ENCODE measurements around the gene LDB2. TPM values are rescaled to one million over a fixed set of nuclear protein-coding genes. Genes with fewer than 3 reads are reported as not detected.
"Not testable (repeated sequence)": the region's sequence is repeated elsewhere in the genome, so short reads cannot be mapped to it uniquely, and the experiment has no call there.

Gene LDB2
- total RNA-seq, 4 donors from 2014 or later, result 48.8 to 298 (median 152) TPM

GRCh38 chr4:16524911-16525554 lies 373.4 kb downstream of the LDB2 start:
- TF ChIP-seq CTCF (IDR thresholded peaks at IDR 0.05) (no peak), POLR2A (IDR thresholded peaks at IDR 0.05) (no peak)
- peak; percentile 31 to 37 for DNase-seq
- no peak overlapping the region for H3K4me3 ChIP-seq
- intact Hi-C loops (cut with DNase I; ENCODE audit: low total_unique reads), result no loop called here
- no peaks in the 10 kb centered on the region for H3K36me3 ChIP-seq
- H3K9me3 ChIP-seq, result no peaks in the 10 kb centered on the region
- no peaks in the 10 kb centered on the region for H3K27me3 ChIP-seq
- no peaks in the 10 kb centered on the region for H3K4me1 ChIP-seq
- H3K27ac ChIP-seq, result peak overlapping the region in 1 of 2 donors; percentile 17

- Histone ChIP-seq H3K27me3 (no peaks in the 10 kb centered on the region), H3K27ac (no peak overlapping the region), H3K4me3 (no peak overlapping the region), H3K36me3 (no peaks in the 10 kb centered on the region), H3K4me1 (no peaks in the 10 kb centered on the region), H3K9me3 (no peaks in the 10 kb centered on the region)
- DNase-seq, result no peak
- intact Hi-C loops (cut with DNase I; ENCODE audit: low total_unique reads), result no loop called here
- TF ChIP-seq CTCF (IDR thresholded peaks at IDR 0.05), result no peak
- no peak for TF ChIP-seq POLR2A (IDR thresholded peaks at IDR 0.05)
These were observed 374.0 kb downstream of the LDB2 start for GRCh38 chr4:16524406-16524805.

GRCh38 chr4:16523526-16523925 lies 374.9 kb downstream of the LDB2 start:
- H3K27me3 ChIP-seq; DNase-seq; intact Hi-C loops (cut with DNase I; ENCODE audit: low total_unique reads); H3K9me3 ChIP-seq; H3K4me1 ChIP-seq; H3K27ac ChIP-seq; H3K36me3 ChIP-seq; H3K4me3 ChIP-seq: not testable (repeated sequence)

GRCh38 chr4:16521156-16521915 lies 377.1 kb downstream of the LDB2 start:
- Histone ChIP-seq H3K36me3 (no peaks in the 10 kb centered on the region), H3K27ac (peak overlapping the region; percentile 11 to 22), H3K4me3 (no peak overlapping the region), H3K27me3 (no peaks in the 10 kb centered on the region), H3K9me3 (no peaks in the 10 kb centered on the region), H3K4me1 (no peaks in the 10 kb centered on the region)
- intact Hi-C loops (cut with DNase I; ENCODE audit: low total_unique reads), result no loop called here
- no peak for DNase-seq
- TF ChIP-seq CTCF (IDR thresholded peaks at IDR 0.05), result no peak
- no peak for TF ChIP-seq POLR2A (IDR thresholded peaks at IDR 0.05)

- no peak overlapping the region for H3K4me3 ChIP-seq
- H3K9me3 ChIP-seq, result no peaks in the 10 kb centered on the region
- intact Hi-C loops (cut with DNase I; ENCODE audit: low total_unique reads), result loop anchor here (10.0 kb wide), 1 partner anchor 808 kb away; no protein-coding TSS in a partner anchor
- DNase-seq, result peak; percentile 52 to 78
- TF ChIP-seq CTCF (IDR thresholded peaks at IDR 0.05) (peak; percentile 47 to 64 (median 54)), POLR2A (IDR thresholded peaks at IDR 0.05) (no peak)
- H3K27me3 ChIP-seq, result no peaks in the 10 kb centered on the region
- H3K36me3 ChIP-seq, result no peaks in the 10 kb centered on the region
- no peaks in the 10 kb centered on the region for H3K4me1 ChIP-seq
- H3K27ac ChIP-seq, result peak overlapping the region in 1 of 2 donors; percentile 7
These were observed 381.5 kb downstream of the LDB2 start for GRCh38 chr4:16516796-16517439.

Measured in uterus (tissue), 4 donors.